Large intestine (tissue), 3 donors: Measurements from ENCODE around the gene MICAL2. TPM values are rescaled to one million over a fixed set of nuclear protein-coding genes. Genes with fewer than 3 reads are reported as not detected.

Source experiments
- DNase-seq, 2 donors: peaks; one replicate each; pipeline versions ENCODE4 v3.0.0 to v3.0.0-alpha.2; 2013
- H3K27ac ChIP-seq: one replicate; pipeline ENCODE4 v1.5.1; 2013; ENCODE audit warnings: low read length
- H3K27me3 ChIP-seq: 2 replicates; pipeline ENCODE4 v1.6.1; 2013; ENCODE audit warnings: low read length; ENCODE audit not compliant: control insufficient read depth, insufficient read depth
- H3K36me3 ChIP-seq: 2 replicates; pipeline ENCODE4 v1.6.1; 2013; ENCODE audit warnings: low read length; ENCODE audit not compliant: control insufficient read depth, insufficient read depth
- H3K4me1 ChIP-seq: one replicate; pipeline ENCODE4 v1.6.1; 2013; ENCODE audit warnings: low read length; ENCODE audit not compliant: control insufficient read depth, insufficient read depth
- H3K4me3 ChIP-seq: one replicate; pipeline ENCODE4 v1.5.1; 2013; ENCODE audit warnings: low read length
- H3K9me3 ChIP-seq: one replicate; pipeline ENCODE4 v1.6.1; 2013; ENCODE audit warnings: mild to moderate bottlenecking, low read depth, low read length, moderate library complexity; ENCODE audit not compliant: control insufficient read depth
- WGBS: methylation state at CpG from one replicate; pipeline ENCODE4 v1.1.5; 2013; ENCODE audit warnings: low lambda C conversion rate; ENCODE audit not compliant: insufficient coverage; 5-methylcytosine and 5-hydroxymethylcytosine counted together
- polyA plus RNA-seq: library from polyadenylated mRNA; unstranded; fragments of 120-200 nt; gene quantifications from one replicate; pipeline ENCODE4 v1.2.1, GENCODE V29; 2013

MICAL2 gene
- polyA plus RNA-seq, 1 donor = 39.8 TPM

GRCh38 chr11:12286606-12287005, 176.2 kb downstream of the MICAL2 start:
- no peak overlapping the region for H3K27ac ChIP-seq
- H3K4me1 ChIP-seq = no peaks in the 10 kb centered on the region

GRCh38 chr11:12287009-12287373, 176.6 kb downstream of the MICAL2 start:
- H3K9me3 ChIP-seq = no peaks in the 10 kb centered on the region
- H3K27ac ChIP-seq = no peak overlapping the region
- 20% methylated on average over 2 of the region's 2 CpGs for WGBS
- no peaks in the 10 kb centered on the region for H3K36me3 ChIP-seq
- no peak for DNase-seq
- H3K4me1 ChIP-seq = no peaks in the 10 kb centered on the region
- no peak overlapping the region for H3K4me3 ChIP-seq
- H3K27me3 ChIP-seq = no peaks in the 10 kb centered on the region

More at GRCh38 chr11:12286606-12287005, 176.2 kb downstream of the MICAL2 start:
- no peak for DNase-seq
- Histone ChIP-seq H3K27me3 (no peaks in the 10 kb centered on the region), H3K4me3 (no peak overlapping the region), H3K9me3 (no peaks in the 10 kb centered on the region), H3K36me3 (no peaks in the 10 kb centered on the region)
- WGBS = no CpG with 5 or more reads among the region's 6 CpGs

GRCh38 chr11:12287374-12288211, 177.2 kb downstream of the MICAL2 start:
- WGBS = no CpG with 5 or more reads among the region's 13 CpGs
- no peak overlapping the region for H3K4me3 ChIP-seq
- no peak for DNase-seq
- no peaks in the 10 kb centered on the region for H3K4me1 ChIP-seq
- no peaks in the 10 kb centered on the region for H3K27me3 ChIP-seq
- H3K9me3 ChIP-seq = no peaks in the 10 kb centered on the region
- H3K36me3 ChIP-seq = no peaks in the 10 kb centered on the region
- H3K27ac ChIP-seq = peak overlapping the region; percentile 41

DNA sequence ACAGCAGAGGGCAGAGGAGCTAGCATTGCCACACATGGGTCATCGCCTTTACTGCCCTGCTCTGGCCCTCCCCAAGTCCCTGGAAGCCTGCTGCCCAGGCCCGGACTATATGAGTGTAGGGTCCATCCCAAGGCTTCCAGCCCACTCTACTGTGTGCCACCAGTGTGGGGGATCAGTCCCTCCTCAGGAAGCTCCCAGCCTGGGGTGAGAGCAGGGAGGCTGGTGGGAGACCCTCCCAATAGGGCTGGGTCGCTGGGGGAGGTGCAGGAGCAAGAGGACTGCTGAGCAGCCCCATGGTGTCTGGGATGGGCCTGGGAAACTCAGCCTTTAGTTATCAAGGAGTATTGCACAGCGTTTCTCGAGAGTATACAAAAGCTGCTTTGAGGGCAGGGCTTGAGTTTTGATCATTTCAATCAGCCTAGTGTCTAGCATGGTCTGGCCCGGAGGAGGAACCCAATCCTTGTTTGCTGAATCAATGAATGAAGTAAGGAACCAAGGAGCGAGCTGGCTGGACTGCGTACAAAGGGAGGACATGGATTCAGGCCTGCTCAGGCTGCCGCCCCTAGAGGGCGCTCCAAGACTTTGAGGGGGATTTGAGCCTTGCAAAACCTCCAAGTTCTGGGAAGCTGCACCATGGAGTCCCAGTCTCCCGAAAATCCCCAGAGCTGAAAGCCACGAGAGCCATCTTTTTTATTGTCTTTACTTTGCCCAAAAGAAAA, 178.0 kb downstream of the MICAL2 start:
- Histone ChIP-seq H3K4me1 (no peaks in the 10 kb centered on the region), H3K9me3 (no peaks in the 10 kb centered on the region), H3K4me3 (no peak overlapping the region), H3K27me3 (no peaks in the 10 kb centered on the region), H3K36me3 (no peaks in the 10 kb centered on the region), H3K27ac (peak overlapping the region; percentile 41)
- peak; percentile 50 to 57 for DNase-seq
- WGBS = no CpG with 5 or more reads among the region's 12 CpGs

DNA sequence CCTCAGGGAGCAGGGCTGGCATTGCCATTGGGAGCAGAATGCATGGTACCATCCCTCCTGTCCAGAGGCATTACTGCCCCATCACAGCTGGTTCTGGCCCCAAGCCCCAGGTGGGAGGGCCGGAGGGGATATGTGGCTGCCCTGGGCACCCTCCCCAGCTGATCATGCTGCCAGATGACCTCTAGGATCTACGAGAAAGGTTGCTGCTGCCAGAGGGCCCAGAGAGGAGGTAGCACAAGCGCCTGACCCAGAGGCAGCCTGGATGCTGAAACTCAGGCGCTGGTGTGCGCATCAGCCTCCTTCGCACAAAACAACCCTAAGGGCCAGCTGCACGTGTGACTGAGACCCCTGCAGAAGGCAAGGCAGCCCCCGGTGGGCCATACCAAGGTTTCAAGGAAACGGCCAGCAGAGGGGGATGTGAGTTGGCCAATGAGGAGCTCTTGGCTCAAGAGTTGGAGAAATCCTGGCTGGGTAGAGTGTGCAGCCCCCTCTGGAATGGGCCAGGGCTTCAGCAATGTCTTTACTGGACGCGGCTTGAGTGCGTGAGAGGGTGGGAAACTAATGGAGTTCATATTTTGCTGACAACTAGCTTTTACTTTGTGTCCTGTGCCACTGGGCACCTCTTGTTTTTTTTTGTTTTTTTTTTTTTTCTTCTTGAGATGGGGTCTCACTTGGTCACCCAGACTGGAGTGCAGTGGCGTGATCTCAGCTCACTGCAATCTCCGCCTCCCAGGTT, 178.7 kb downstream of the MICAL2 start:
- Histone ChIP-seq H3K4me1 (no peaks in the 10 kb centered on the region), H3K36me3 (no peaks in the 10 kb centered on the region), H3K27me3 (no peaks in the 10 kb centered on the region), H3K27ac (no peak overlapping the region), H3K9me3 (no peaks in the 10 kb centered on the region), H3K4me3 (no peak overlapping the region)
- no peak for DNase-seq
- no CpG with 5 or more reads among the region's 14 CpGs for WGBS

GRCh38 chr11:12289667-12290476, 179.5 kb downstream of the MICAL2 start:
- Histone ChIP-seq H3K36me3 (no peaks in the 10 kb centered on the region), H3K4me3 (no peak overlapping the region), H3K4me1 (no peaks in the 10 kb centered on the region), H3K27me3 (no peaks in the 10 kb centered on the region), H3K27ac (no peak overlapping the region), H3K9me3 (no peaks in the 10 kb centered on the region)
- no CpG with 5 or more reads among the region's 7 CpGs for WGBS
- no peak for DNase-seq

- no peak overlapping the region for H3K4me3 ChIP-seq
- H3K4me1 ChIP-seq = no peaks in the 10 kb centered on the region
- H3K27me3 ChIP-seq = no peaks in the 10 kb centered on the region
- DNase-seq = no peak
- no CpG with 5 or more reads among the region's 14 CpGs for WGBS
- H3K36me3 ChIP-seq = no peaks in the 10 kb centered on the region
- no peaks in the 10 kb centered on the region for H3K9me3 ChIP-seq
- H3K27ac ChIP-seq = no peak overlapping the region
These were observed 180.1 kb downstream of the MICAL2 start for GRCh38 chr11:12290477-12290922.

GRCh38 chr11:12291313-12291712, 180.9 kb downstream of the MICAL2 start:
- Histone ChIP-seq H3K27me3 (no peaks in the 10 kb centered on the region), H3K27ac (no peak overlapping the region), H3K9me3 (no peaks in the 10 kb centered on the region), H3K4me1 (no peaks in the 10 kb centered on the region), H3K4me3 (no peak overlapping the region), H3K36me3 (no peaks in the 10 kb centered on the region)
- WGBS = no CpG with 5 or more reads among the region's 4 CpGs
- no peak for DNase-seq

DNA sequence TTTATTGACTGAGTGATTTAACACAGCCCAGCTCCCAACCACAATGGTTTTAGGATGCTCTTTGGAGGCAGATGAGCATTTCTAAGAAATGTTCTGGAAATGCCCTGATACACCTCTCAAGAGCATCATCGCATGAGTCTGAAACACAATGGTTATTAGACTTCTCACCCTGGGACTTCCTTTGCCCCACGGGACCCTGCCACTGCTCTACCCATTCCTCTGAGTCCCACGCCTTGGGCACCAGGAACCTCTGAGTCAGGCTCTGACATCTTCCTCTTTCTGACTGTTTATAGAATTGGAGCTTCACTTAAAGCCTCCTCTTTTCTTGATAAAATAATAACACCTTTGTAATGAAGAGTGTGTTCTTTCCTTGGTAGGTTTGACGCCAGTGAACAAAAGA, 181.4 kb downstream of the MICAL2 start:
- Histone ChIP-seq H3K36me3 (no peaks in the 10 kb centered on the region), H3K4me1 (no peaks in the 10 kb centered on the region), H3K4me3 (no peak overlapping the region), H3K27ac (no peak overlapping the region), H3K9me3 (no peaks in the 10 kb centered on the region), H3K27me3 (no peaks in the 10 kb centered on the region)
- DNase-seq = no peak
- WGBS = 100% methylated on average over 1 of the region's 4 CpGs

GRCh38 chr11:12292766-12293165, 182.4 kb downstream of the MICAL2 start:
- no peaks in the 10 kb centered on the region for H3K36me3 ChIP-seq
- no peaks in the 10 kb centered on the region for H3K4me1 ChIP-seq
- no peaks in the 10 kb centered on the region for H3K9me3 ChIP-seq
- DNase-seq = no peak
- H3K27ac ChIP-seq = no peak overlapping the region
- no peaks in the 10 kb centered on the region for H3K27me3 ChIP-seq
- WGBS = no CpG with 5 or more reads among the region's 1 CpG
- H3K4me3 ChIP-seq = no peak overlapping the region
